ENCODE data around the gene CHDH. TPM values are rescaled to one million over a fixed set of nuclear protein-coding genes. Genes with fewer than 3 reads are reported as not detected.

Gene CHDH
- total and polyA plus RNA-seq, 5 donors from 2014 or later = 0.45 to 4.3 (median 1.3) TPM

- Histone ChIP-seq H3K4me1 (ENCODE audit: control insufficient read depth, insufficient read depth, low read length, poor library complexity, severe bottlenecking) (no peaks in the 10 kb centered on the region), H3K27ac (ENCODE audit: insufficient read depth, low read length, poor library complexity, severe bottlenecking) (no peak overlapping the region), H3K4me3 (ENCODE audit: low read depth, low read length) (no peak overlapping the region), H3K36me3 (ENCODE audit: control insufficient read depth, insufficient read depth, low read length) (no peaks in the 10 kb centered on the region), H3K9me3 (ENCODE audit: control insufficient read depth in 2 of 2, low read length in 2 of 2) (no peaks in the 10 kb centered on the region), H3K27me3 (ENCODE audit: control insufficient read depth, insufficient read depth, low read length) (no peaks in the 10 kb centered on the region)
- no peak overlapping the region for H3K4me3 Mint-ChIP-seq
- peaks cover 0 to 4% (median 0%) of the 10 kb centered on the region in 7 donors for H3K9me3 Mint-ChIP-seq
- no peak for DNase-seq
- no peaks in the 10 kb centered on the region for H3K36me3 Mint-ChIP-seq
- no peak for ATAC-seq (ENCODE audit: low read depth in 2 of 2)
- H3K27ac Mint-ChIP-seq = peak overlapping the region in 1 of 3 donors; percentile 17
- no peaks in the 10 kb centered on the region for H3K4me1 Mint-ChIP-seq
- peaks cover 10% of the 10 kb centered on the region for H3K27me3 Mint-ChIP-seq
These were observed 65.4 kb downstream of the CHDH start for GRCh38 chr3:53780806-53781205.

GRCh38 chr3:53780171-53780570, 66.0 kb downstream of the CHDH start:
- no peaks in the 10 kb centered on the region for H3K9me3 ChIP-seq (ENCODE audit: control insufficient read depth in 2 of 2, low read length in 2 of 2)
- H3K9me3 Mint-ChIP-seq = peaks cover 0 to 4% (median 0%) of the 10 kb centered on the region in 7 donors
- peak overlapping the region in 1 of 3 donors; percentile 17 for H3K27ac Mint-ChIP-seq
- H3K4me1 ChIP-seq (ENCODE audit: control insufficient read depth, insufficient read depth, low read length, poor library complexity, severe bottlenecking) = no peaks in the 10 kb centered on the region
- no peaks in the 10 kb centered on the region for H3K27me3 ChIP-seq (ENCODE audit: control insufficient read depth, insufficient read depth, low read length)
- no peaks in the 10 kb centered on the region for H3K4me1 Mint-ChIP-seq
- H3K36me3 ChIP-seq (ENCODE audit: control insufficient read depth, insufficient read depth, low read length) = no peaks in the 10 kb centered on the region
- DNase-seq = no peak
- no peaks in the 10 kb centered on the region for H3K36me3 Mint-ChIP-seq
- no peak overlapping the region for H3K4me3 ChIP-seq (ENCODE audit: low read depth, low read length)
- no peak overlapping the region for H3K27ac ChIP-seq (ENCODE audit: insufficient read depth, low read length, poor library complexity, severe bottlenecking)
- H3K4me3 Mint-ChIP-seq = no peak overlapping the region
- H3K27me3 Mint-ChIP-seq = peaks cover 10% of the 10 kb centered on the region
- no peak for ATAC-seq (ENCODE audit: low read depth in 2 of 2)

GRCh38 chr3:53778153-53778552, 68.1 kb downstream of the CHDH start:
- Mint-ChIP-seq H3K4me3 (no peak overlapping the region), H3K27ac (no peak overlapping the region), H3K36me3 (no peaks in the 10 kb centered on the region), H3K27me3 (peaks cover 17% of the 10 kb centered on the region), H3K4me1 (peaks cover 0 to 4% (median 0%) of the 10 kb centered on the region in 4 donors), H3K9me3 (peaks cover 0 to 5% (median 0%) of the 10 kb centered on the region in 7 donors)
- DNase-seq (no peak), ATAC-seq (ENCODE audit: low read depth in 2 of 2) (no peak)
- no peaks in the 10 kb centered on the region for H3K4me1 ChIP-seq (ENCODE audit: control insufficient read depth, insufficient read depth, low read length, poor library complexity, severe bottlenecking)
- no peak overlapping the region for H3K4me3 ChIP-seq (ENCODE audit: low read depth, low read length)
- H3K9me3 ChIP-seq (ENCODE audit: control insufficient read depth in 2 of 2, low read length in 2 of 2) = no peaks in the 10 kb centered on the region
- no peaks in the 10 kb centered on the region for H3K36me3 ChIP-seq (ENCODE audit: control insufficient read depth, insufficient read depth, low read length)
- peaks cover 2% of the 10 kb centered on the region for H3K27me3 ChIP-seq (ENCODE audit: control insufficient read depth, insufficient read depth, low read length)
- H3K27ac ChIP-seq (ENCODE audit: insufficient read depth, low read length, poor library complexity, severe bottlenecking) = no peak overlapping the region

- Mint-ChIP-seq H3K4me3 (no peak overlapping the region), H3K9me3 (peaks cover 0 to 5% (median 0%) of the 10 kb centered on the region in 7 donors), H3K36me3 (no peaks in the 10 kb centered on the region), H3K4me1 (peaks cover 0 to 4% (median 0%) of the 10 kb centered on the region in 4 donors), H3K27ac (no peak overlapping the region), H3K27me3 (peaks cover 17% of the 10 kb centered on the region)
- Histone ChIP-seq H3K4me3 (ENCODE audit: low read depth, low read length) (no peak overlapping the region), H3K27me3 (ENCODE audit: control insufficient read depth, insufficient read depth, low read length) (peaks cover 3% of the 10 kb centered on the region), H3K4me1 (ENCODE audit: control insufficient read depth, insufficient read depth, low read length, poor library complexity, severe bottlenecking) (no peaks in the 10 kb centered on the region), H3K9me3 (ENCODE audit: control insufficient read depth in 2 of 2, low read length in 2 of 2) (no peaks in the 10 kb centered on the region), H3K36me3 (ENCODE audit: control insufficient read depth, insufficient read depth, low read length) (no peaks in the 10 kb centered on the region), H3K27ac (ENCODE audit: insufficient read depth, low read length, poor library complexity, severe bottlenecking) (no peak overlapping the region)
- ATAC-seq (ENCODE audit: low read depth in 2 of 2) (no peak), DNase-seq (no peak)
These were observed 68.8 kb downstream of the CHDH start for GRCh38 chr3:53777468-53777867.

- Mint-ChIP-seq H3K27ac (no peak overlapping the region), H3K27me3 (peaks cover 17% of the 10 kb centered on the region), H3K9me3 (peaks cover 0 to 5% (median 0%) of the 10 kb centered on the region in 7 donors), H3K4me3 (no peak overlapping the region), H3K4me1 (peaks cover 0 to 4% (median 0%) of the 10 kb centered on the region in 4 donors), H3K36me3 (no peaks in the 10 kb centered on the region)
- Histone ChIP-seq H3K4me3 (ENCODE audit: low read depth, low read length) (no peak overlapping the region), H3K4me1 (ENCODE audit: control insufficient read depth, insufficient read depth, low read length, poor library complexity, severe bottlenecking) (no peaks in the 10 kb centered on the region), H3K27me3 (ENCODE audit: control insufficient read depth, insufficient read depth, low read length) (peaks cover 3% of the 10 kb centered on the region), H3K9me3 (ENCODE audit: control insufficient read depth in 2 of 2, low read length in 2 of 2) (no peaks in the 10 kb centered on the region), H3K27ac (ENCODE audit: insufficient read depth, low read length, poor library complexity, severe bottlenecking) (no peak overlapping the region), H3K36me3 (ENCODE audit: control insufficient read depth, insufficient read depth, low read length) (no peaks in the 10 kb centered on the region)
- ATAC-seq (ENCODE audit: low read depth in 2 of 2) (no peak), DNase-seq (no peak)
These were observed 69.6 kb downstream of the CHDH start for GRCh38 chr3:53776494-53777101.

GRCh38 chr3:53775834-53776251, 70.4 kb downstream of the CHDH start:
- Mint-ChIP-seq H3K27me3 (peaks cover 17% of the 10 kb centered on the region), H3K4me1 (peaks cover 0 to 4% (median 0%) of the 10 kb centered on the region in 4 donors), H3K4me3 (no peak overlapping the region), H3K27ac (no peak overlapping the region), H3K36me3 (no peaks in the 10 kb centered on the region), H3K9me3 (peaks cover 0 to 5% (median 0%) of the 10 kb centered on the region in 7 donors)
- peaks cover 3% of the 10 kb centered on the region for H3K27me3 ChIP-seq (ENCODE audit: control insufficient read depth, insufficient read depth, low read length)
- H3K36me3 ChIP-seq (ENCODE audit: control insufficient read depth, insufficient read depth, low read length) = no peaks in the 10 kb centered on the region
- no peaks in the 10 kb centered on the region for H3K4me1 ChIP-seq (ENCODE audit: control insufficient read depth, insufficient read depth, low read length, poor library complexity, severe bottlenecking)
- no peak for DNase-seq
- no peaks in the 10 kb centered on the region for H3K9me3 ChIP-seq (ENCODE audit: control insufficient read depth in 2 of 2, low read length in 2 of 2)
- H3K4me3 ChIP-seq (ENCODE audit: low read depth, low read length) = no peak overlapping the region
- ATAC-seq (ENCODE audit: low read depth in 2 of 2) = no peak
- no peak overlapping the region for H3K27ac ChIP-seq (ENCODE audit: insufficient read depth, low read length, poor library complexity, severe bottlenecking)

- no peaks in the 10 kb centered on the region for H3K4me1 ChIP-seq (ENCODE audit: control insufficient read depth, insufficient read depth, low read length, poor library complexity, severe bottlenecking)
- DNase-seq (no peak), ATAC-seq (ENCODE audit: low read depth in 2 of 2) (no peak)
- no peak overlapping the region for H3K4me3 Mint-ChIP-seq
- no peaks in the 10 kb centered on the region for H3K9me3 ChIP-seq (ENCODE audit: control insufficient read depth in 2 of 2, low read length in 2 of 2)
- peaks cover 0 to 4% (median 1%) of the 10 kb centered on the region in 4 donors for H3K4me1 Mint-ChIP-seq
- peaks cover 23% of the 10 kb centered on the region for H3K27me3 Mint-ChIP-seq
- no peak overlapping the region for H3K4me3 ChIP-seq (ENCODE audit: low read depth, low read length)
- no peaks in the 10 kb centered on the region for H3K36me3 ChIP-seq (ENCODE audit: control insufficient read depth, insufficient read depth, low read length)
- no peaks in the 10 kb centered on the region for H3K36me3 Mint-ChIP-seq
- H3K27ac Mint-ChIP-seq = no peak overlapping the region
- H3K9me3 Mint-ChIP-seq = peaks cover 0 to 5% (median 0%) of the 10 kb centered on the region in 7 donors
- H3K27ac ChIP-seq (ENCODE audit: insufficient read depth, low read length, poor library complexity, severe bottlenecking) = no peak overlapping the region
- peaks cover 3% of the 10 kb centered on the region for H3K27me3 ChIP-seq (ENCODE audit: control insufficient read depth, insufficient read depth, low read length)
These were observed 71.2 kb downstream of the CHDH start for GRCh38 chr3:53775018-53775417.

GRCh38 chr3:53774414-53774813, 71.8 kb downstream of the CHDH start:
- no peak overlapping the region for H3K27ac ChIP-seq (ENCODE audit: insufficient read depth, low read length, poor library complexity, severe bottlenecking)
- ATAC-seq (ENCODE audit: low read depth in 2 of 2) = no peak
- H3K27ac Mint-ChIP-seq = no peak overlapping the region

More at GRCh38 chr3:53774414-53774813, 71.8 kb downstream of the CHDH start:
- Histone ChIP-seq H3K27me3 (ENCODE audit: control insufficient read depth, insufficient read depth, low read length) (peaks cover 3% of the 10 kb centered on the region), H3K4me1 (ENCODE audit: control insufficient read depth, insufficient read depth, low read length, poor library complexity, severe bottlenecking) (no peaks in the 10 kb centered on the region), H3K4me3 (ENCODE audit: low read depth, low read length) (no peak overlapping the region), H3K9me3 (ENCODE audit: control insufficient read depth in 2 of 2, low read length in 2 of 2) (no peaks in the 10 kb centered on the region), H3K36me3 (ENCODE audit: control insufficient read depth, insufficient read depth, low read length) (no peaks in the 10 kb centered on the region)
- Mint-ChIP-seq H3K9me3 (peaks cover 0 to 5% (median 0%) of the 10 kb centered on the region in 7 donors), H3K36me3 (no peaks in the 10 kb centered on the region), H3K4me1 (peaks cover 0 to 4% (median 1%) of the 10 kb centered on the region in 4 donors), H3K27me3 (peaks cover 23% of the 10 kb centered on the region), H3K4me3 (no peak overlapping the region)
- DNase-seq = no peak

Measured in CD4-positive, CD25-positive, alpha-beta regulatory T cell (primary cell).